GM21619 (cell line): ENCODE data around the gene MAML3.

Experiments used
- ATAC-seq: cut with Tn5 transposase; IDR thresholded peaks from one replicate; pipeline ENCODE4 v1.9.1; 2021; ENCODE audit not compliant: unreplicated experiment

Gene MAML3

DNA sequence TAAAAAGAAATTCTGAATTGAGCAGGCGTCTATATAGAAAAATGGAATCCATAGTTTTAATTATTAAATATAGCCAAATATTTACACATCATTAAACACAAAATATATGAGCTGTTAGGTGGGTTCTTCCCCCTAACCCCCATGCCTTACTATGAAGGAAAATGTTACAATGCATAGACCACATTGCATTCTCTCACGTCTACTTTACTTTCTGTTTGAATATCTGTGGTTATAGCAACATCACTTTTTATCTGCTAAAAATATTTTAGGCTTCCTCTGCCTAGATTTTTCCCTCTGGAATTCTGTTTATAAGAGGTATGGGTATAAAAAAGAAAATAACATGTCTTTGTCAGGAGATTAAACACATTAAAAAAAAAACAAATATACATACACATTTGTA lies 73.1 kb downstream of the MAML3 start:
- ATAC-seq, result no peak

DNA sequence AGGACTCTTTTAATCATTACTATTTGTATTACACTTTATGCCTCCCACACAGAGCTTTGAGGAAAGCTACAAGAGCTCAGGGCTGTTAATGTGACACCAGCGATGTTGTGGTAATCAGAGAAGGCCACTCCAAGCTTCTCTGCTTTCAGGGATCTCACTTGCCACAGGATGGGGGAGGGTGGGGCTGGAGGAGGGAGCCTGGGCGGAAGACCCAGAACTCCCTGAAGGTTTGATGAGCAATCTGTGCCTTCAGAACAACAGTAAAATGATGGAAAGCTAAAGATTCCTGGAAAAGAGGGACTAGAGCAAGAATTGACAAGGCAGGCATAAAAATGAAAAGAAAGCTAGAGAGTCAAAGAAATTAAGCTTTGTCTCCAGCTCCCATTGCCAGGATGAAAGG lies 75.6 kb downstream of the MAML3 start:
- no peak for ATAC-seq

DNA sequence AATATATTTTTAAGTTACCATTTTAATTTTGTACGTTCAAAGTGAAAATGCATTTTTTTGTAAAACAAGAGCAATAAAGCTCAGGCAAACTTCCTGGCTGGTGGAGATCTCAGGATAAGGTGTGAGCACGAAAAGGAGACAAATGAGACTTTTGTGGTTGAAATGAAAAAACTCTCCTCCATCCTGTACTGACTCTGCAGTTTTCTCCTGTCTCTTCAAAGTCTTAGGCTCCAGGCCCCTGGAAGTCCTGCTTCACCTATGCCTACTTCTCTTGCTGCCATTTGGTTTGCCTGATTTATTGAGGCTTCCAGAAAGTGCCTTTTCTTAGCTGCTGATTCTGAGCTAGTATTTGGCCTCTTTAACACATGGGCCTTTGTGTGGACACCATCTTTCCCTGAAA lies 77.7 kb downstream of the MAML3 start:
- ATAC-seq, result no peak

DNA sequence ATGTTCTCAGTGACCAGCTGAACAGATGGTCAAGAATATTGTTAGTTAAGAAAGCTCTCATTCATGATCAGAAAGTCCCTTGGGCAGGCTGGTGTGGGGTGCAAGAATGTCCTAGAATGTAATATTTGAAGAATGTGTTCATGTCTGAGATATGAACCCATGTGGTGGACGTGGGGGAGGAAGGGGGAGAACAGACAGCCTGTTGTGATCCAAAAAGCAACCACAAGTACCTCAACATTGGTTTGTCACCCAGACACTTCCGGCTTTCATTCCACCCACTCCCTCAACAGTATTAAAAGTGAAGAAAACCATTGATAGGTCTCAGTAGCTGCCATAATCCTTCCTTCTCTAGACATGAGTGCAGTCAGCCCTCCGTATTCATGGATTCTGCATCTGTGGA lies 82.2 kb downstream of the MAML3 start:
- peak; percentile 92 for ATAC-seq

DNA sequence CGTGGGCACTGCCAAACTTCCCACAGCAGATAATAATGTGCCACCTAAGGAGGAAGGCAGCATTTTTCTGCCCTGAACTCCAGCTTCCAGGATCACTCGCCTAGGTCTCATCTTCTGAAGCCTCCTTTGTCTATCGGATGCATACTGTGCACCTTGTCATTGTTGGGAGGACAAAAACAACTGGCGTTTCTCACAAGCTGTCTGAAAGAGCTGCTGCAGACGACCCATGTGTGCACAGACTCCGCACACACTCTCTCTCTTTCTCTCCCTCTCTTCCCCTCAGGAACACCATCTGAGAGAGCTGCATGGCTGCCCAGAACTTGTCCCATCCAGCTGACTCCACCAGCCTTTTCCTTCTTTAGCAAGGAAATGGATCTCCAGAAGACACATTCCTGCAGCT lies 83.0 kb downstream of the MAML3 start:
- ATAC-seq, result no peak

DNA sequence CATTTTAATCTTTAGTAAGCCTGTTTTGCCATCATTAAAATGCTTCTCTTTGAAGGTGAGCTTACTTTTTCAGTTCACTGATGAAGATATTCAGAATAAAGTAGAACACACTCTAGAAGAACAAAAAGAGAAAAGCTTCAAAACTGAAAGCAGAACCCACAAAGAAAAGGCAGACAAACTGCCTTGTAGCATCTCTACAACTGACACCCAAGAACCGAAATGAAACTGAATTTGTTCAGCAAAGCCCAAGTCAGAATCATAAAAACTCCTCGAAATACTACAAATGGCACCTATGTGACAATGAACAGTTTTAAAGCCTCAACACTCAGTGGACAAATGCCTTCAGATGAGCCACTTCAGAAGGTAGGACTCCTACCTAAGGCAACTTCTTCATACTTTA lies 83.6 kb downstream of the MAML3 start:
- no peak for ATAC-seq

DNA sequence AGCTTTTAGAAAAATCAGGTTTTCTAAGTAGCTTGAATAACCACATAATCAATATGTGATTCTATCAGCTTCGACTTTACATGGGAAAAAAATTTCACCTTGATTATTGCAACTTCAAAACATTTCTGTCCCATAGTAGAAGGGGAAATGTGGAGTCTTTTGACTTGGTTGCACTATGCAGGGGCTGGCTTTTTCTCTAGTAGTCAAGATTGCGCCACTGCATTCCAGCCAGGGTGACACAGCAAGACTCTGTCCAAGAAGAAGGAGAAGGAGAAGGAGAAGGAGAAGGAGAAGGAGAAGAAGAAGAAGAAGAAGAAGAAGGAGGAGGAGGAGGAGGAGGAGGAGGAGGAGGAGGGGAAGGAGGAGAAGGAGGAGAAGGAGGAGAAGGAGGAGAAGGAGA lies 84.9 kb downstream of the MAML3 start:
- ATAC-seq, result no peak

DNA sequence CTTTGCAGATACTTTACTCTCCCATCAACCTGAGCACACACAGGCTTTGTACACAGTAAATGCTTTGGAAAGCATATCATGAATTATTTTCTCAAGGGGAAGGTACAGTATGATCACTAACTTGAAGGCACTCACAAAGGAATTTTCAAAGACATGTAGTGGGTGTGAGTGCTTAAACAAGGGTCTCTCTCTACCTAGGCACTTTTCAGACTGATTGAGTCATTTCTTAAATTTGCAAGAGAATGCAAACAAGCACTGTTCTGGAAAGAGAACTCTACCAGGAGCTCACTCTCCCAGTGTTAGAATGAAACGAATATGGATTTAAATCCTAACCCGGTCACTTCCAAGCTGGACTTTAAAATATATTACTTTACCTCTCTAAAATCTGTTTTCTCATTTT lies 85.7 kb downstream of the MAML3 start:
- ATAC-seq, result no peak

DNA sequence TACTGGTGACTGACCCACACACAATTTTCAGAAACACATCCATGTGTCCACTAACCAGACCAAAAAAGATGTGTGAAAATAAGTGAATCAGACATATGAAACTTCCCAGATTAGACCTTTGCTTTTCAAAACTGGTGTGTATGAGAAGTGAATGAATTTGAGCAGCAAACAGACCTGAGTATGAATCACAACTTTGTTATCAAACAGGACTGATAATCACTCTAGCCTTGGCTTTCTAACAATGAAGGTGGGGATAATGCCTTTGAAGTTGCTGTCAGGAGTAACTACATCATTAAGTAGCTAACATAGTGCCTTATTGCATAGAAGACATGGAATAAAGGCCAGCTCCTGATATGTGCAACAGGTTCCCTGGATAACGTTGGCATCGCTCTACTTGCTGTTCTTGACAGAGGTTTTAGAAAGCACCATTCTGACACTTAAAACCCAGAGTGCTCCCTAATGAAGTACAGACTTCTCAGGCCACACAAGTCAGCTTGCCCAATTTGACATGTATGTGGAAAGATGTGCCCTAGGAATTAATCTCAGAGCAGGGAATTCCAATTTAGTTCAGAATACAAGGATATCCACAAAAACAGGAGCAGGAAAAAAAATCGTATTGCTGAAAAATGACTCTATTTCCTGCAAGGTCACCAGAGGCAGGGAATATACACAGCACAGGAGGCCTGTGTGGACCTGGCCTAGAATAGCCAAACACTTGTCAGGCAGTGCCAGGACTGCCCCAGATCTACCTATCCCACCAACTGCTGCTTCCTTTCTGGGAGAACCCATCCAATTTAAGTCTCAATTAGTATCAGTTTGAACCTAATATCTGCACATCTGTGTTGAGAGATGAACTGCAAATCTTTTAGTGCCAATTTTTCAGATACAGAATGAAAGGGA lies 87.7 kb downstream of the MAML3 start:
- ATAC-seq, result no peak

DNA sequence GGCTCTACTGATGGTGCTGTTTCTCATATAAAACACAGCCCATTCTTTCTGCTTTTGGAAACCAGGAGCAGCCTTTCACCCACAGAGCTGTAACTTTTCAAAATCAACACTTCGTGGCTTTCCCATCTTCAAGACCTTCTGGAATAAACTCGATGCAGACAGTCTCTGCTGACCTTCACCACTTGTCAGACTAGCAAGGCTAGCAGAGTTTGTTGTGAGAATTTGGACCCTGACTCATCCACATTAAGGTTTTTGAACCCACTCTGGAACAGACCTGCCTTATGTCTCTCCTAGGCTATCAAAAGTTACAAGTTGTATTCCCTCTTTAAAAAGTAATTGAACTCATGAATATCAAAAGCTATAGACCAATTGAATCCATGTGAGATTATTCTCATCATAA lies 88.6 kb downstream of the MAML3 start:
- ATAC-seq, result no peak

DNA sequence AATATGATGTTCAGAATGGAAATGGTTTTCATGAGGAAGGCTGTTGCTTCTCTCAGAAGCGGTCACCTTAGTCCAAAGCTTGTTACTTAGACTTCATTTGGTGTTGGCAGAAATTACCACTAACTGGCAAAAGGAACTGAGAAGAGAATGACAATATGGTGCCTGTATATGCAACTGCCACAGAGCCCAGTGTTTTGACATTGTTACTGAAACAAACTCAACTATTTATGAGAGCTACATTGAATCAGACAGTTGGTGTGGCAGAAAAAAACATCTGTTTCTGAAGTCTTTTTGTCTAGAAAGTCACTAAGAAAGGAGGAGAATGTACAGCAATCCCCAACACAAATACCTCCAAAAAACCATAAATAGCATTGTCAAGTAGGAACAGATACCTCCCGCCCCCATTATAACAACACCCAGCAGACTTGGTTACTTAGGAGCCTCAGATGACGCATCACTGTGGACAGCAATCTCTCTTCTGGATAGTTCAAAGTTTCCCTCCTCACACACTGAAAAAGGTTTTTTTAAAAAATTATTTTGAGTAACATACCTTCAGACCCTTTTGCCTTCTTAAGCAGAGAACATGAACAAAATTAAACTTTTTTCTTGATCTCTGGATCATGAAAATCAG lies 92.2 kb downstream of the MAML3 start:
- ATAC-seq, result no peak

DNA sequence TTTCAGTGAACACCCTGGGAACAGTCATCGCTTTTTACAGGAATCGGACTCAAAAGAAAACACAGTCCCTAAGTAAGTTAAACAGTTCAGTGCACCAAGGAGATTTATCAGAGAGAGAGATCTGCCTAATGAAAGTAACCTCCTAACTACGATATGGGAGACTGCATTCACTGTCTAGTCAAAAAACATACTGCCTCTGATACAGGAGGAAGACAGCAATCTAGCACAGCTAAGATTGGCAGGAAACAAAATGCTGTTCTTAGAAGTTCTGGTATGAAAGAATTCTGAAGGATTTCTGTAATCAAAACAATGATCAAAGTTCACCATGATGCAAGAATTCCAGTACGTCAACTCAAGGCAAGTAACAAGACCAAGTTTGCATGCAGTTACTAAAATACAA lies 92.8 kb downstream of the MAML3 start:
- no peak for ATAC-seq

DNA sequence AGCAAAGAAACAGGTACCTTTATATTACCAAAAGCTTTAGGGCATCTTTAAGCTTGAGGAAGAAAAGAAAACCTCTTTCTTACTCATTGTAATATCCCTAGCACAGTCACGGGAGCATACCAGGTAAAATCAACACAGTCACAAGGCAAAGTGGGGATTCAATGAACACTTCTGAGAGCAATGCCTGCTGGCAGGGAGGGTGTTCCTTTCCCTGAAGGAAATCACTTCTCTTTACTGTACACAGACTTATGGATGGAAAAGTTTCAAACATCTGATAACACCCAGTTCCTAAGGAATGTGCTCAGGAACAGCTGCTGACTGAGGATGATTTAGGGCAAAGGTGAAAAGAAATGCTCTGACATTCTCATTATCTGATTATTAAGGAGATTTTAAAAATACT lies 94.8 kb downstream of the MAML3 start:
- no peak for ATAC-seq

DNA sequence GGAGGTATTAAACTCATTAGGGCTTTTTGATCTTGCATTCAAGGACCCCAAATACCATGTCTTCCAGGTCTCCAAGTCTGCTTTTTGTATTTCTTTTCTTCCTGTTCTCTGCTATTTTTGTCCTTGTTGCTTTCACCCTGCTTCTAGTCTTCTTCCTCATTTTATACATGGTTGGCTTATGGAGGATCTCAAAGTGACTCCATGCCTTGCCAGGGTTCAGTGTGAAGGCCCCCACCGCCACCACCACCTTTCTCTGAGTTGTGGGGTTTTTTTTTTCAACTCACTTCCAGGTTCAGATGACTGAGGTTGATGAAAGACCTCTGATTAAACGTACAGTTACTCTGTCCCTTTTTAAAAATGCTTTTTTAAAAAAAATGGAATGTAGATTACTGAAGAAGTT lies 96.3 kb downstream of the MAML3 start:
- ATAC-seq, result no peak

DNA sequence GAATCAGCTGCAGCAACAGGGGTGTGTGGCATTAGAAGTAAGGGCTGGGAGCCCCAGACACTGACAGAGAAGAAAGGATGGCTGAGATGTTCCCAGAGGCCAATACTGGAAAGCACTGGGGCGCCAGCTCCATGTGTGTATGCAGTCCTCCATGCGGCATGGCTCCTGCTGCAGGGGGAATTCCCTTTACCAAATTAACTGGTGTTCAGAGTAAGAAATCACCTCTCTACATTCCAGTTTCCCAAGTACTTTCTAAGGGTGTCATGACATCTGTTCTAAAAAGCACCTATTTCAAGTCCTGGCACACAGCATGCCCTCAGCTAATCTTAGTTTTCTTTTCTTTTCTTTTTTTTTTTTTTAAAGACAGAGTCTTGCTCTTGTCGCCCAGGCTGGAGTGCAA lies 98.0 kb downstream of the MAML3 start:
- ATAC-seq, result no peak

DNA sequence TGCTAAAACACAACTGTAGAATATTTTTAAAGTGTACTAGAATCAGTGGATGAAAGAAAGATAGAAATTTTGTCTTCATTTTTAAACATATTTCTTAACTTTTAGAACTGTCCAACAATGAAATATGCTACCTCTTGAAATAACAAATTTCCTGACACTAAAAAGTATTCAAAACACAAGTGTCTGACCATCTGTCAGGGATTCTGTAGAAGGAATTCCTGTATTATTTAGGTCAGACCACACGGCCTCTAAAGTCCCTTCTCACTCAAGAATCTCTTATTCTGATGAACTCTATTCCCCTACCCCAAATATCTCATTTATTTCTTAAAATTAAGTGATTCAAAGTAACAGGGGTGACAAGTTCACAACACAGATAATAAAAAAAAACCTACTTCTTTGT lies 99.1 kb downstream of the MAML3 start:
- ATAC-seq, result no peak

DNA sequence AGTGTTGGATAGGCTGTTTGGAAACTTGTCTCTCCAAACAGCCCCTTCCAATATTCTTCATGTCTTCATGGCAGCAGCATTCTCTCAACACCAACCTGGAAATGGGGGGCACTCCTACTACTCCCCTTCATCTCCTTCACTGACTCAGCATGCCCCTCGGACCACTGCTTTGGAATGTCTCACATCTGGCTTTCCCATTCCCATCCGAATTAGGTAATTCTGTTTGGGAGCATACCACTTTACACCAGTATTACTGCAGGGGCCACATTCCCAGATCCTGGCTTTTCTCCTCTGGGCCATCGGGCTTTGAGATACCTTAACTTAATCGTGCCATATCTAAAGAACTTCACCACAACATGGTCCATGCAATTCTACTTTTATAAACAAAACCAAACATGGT lies 100.8 kb downstream of the MAML3 start:
- ATAC-seq, result no peak

DNA sequence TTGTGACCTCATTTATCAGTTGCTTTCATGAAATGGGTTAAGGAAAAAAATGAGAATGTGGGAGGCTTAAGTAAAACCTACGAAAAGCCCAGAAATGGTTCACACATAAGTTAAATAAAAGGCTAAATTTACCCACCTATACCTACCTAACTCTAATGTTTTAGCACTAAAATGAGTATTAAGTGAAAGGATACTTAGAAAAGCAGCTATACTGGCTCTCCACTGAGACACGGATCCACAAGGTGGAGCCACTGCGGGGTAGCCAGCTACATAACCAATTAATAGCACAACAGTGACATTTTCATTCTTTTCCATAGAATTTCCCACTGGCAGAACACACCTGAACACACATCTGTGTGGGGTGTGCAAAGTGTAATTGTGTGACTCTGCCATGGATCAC lies 101.9 kb downstream of the MAML3 start:
- no peak for ATAC-seq

DNA sequence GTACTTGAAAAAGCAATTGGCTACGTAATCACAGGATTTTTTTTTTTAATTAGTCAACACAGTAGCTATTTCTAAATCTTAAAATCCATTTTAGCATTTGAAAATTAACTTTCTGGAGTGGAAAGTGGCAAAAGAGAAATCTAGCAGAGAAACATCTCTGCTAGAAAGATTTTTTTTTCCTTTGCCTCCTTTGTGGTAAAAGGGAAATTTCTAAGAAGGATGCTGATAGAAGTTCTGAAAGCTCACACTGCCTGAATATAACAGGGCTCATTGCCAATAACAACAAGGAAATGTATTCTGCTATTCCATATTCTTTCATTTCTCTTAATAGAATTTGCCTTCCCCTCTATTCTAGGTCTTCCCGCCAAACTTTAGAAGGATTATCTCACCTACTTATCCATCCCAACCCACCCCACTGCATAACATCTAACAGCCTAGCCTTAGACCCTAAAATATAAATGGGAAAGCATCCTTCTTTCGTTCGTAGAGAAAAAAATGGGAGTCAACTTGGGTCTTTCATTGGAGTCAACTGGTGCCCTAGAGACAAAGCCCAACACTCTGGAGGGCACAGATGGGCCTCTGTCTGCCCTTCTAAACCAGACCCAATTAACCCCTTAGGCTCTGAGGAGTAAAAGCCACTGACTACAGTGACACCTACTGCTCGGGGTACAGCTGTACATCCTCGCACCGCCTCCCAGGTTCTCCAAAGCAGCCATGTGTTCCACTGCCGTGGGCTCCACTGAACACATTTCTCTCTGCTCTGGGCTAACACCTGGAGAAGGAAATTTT lies 103.9 kb downstream of the MAML3 start:
- no peak for ATAC-seq

DNA sequence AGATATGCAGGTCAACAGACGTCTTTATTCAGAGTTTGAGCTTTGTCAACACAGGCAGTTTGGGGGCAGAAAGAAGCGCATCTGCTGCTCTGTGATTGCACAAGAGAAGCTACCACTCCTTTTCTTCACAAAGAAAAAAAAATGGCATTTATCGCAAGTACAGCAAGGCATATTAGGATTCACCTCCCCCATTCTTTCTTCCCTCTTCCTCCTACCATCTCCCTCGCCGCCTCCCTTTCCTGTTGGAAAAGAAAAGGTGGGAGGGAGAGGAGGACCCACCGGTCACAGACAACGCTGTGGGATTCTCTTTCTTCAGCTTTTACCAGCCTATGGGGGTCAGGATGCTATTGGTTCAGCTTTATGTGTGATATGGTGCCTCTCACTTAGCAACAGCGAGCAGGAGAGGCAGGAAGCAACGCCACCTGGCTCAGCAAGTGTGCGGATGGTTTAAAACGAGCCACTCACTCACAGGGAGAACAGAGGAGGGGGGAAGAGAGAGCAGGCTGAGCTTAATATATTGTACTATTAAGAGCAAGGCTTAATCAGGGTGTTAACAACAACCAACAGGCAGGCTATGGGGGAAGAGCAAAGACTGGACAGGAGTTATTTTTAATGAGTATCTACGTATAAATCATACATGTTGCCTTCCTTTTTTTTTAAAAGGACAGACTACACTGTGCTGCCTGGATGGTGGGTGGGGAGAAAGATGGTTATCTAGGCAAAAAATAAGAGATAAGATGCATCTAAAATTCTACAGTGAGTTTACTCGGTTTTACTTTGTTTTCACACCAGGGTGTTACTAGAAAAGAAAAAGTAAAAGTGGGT lies 104.7 kb downstream of the MAML3 start:
- peak; percentile 53 for ATAC-seq

DNA sequence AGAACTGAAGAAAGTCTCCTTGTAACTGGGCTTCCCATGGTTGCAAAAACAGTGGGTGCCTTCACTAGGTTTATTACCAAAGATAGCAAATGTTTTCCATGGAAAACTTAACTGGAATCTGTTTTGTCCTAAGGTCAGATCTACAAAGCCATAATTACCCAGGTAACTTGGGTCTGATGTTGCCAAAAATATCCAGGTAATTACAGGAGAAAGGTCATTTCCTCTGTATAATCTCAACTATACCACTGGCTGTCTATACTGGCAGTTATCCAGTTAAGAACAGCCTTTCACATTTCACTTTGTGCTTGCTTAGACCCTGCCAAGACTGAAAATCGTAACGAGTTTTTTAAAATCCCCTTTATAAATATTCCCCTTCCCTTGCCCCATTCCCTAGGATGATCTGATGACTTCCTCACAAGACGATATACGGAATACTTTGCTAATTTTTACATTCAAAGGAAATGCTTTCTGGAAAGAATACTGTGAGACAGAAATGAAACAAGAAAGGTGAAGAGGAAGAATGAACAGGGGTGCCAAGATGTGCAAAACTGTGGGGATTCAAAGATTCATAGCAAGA lies 105.5 kb downstream of the MAML3 start:
- no peak for ATAC-seq
